Hypothalamus (tissue), 51 donors: ENCODE data around the gene HSPA4L.

Experiments used
- DNase-seq, 51 donors: peaks; one replicate each; lab custom pipeline; 2025; lab: John Stamatoyannopoulos, UW

The HSPA4L gene

DNA sequence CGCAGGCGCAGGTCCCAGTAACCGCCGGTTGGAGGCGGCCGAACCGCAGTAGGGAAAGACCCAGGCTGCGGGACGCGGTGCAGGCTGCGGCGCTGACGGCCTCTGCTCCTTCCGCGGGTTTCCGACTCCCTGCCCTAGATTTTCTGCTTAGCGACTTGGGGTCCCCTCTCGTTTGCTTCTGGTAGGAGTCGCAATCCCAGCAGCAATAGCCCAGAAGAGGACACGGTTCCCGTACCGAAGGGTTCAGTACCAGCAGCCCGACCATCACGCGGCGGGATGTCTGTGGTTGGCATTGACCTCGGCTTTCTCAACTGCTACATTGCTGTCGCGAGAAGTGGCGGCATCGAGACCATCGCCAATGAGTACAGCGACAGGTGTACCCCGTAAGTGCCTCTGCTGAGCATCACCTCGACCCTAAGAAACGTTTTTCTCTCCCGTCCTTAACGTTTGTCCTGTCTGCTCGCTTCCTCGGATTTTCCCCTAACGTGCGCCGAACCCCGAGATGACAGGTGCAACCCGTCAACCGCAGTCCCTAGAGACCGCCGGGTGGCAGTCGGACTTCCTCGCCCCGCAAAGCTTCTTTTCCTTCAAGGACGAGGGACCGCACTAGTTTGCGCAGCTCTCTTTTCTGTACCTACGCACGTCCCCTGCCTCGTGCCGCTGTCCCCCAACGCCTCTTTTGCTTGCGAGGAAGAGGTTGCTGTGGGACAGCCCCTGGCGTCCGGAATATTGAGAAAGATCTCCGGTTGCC lies at the start of gene HSPA4L:
HSPA4L (plus strand) TSS at position 48 of the 751 bp plus-strand sequence; CDS start at position 277, 229 bp downstream.
- DNase-seq = peak in 42 of 51 donors; percentile 23 to 89 (median 62)

DNA sequence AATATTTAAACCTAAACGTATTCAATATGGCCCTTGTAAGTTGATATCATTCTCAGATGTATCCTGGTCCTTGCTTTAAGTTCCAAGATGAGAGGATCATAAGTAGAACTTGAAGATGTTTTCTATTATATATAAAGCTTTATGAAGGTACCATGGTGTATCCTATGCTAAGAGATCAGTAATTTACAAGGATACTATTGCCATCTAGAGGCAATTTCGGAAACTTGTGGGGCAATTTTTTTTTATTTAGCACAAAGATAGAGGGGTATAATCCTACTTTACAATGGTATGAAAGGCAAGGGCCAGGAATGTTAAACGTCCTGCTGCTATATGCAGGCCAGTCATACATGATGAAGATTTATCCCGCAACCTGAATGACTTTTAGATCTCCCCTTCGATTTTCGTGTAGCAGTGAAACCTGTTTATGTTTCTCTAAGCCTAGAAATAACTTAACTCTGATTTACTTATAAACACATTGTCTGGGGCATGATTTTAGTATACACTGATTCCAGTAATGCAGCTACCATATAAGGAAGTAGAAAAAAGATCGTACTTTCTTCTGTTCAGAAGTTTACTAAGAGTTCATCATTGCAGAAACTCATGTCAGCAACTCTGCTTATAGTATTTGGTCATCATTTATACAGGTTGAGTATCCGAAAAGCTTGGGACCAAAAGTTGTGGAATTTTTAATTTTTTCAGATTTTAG lies 49.3 kb upstream of the HSPA4L start:
- DNase-seq = peak in 2 of 51 donors; percentile 9 to 38

DNA sequence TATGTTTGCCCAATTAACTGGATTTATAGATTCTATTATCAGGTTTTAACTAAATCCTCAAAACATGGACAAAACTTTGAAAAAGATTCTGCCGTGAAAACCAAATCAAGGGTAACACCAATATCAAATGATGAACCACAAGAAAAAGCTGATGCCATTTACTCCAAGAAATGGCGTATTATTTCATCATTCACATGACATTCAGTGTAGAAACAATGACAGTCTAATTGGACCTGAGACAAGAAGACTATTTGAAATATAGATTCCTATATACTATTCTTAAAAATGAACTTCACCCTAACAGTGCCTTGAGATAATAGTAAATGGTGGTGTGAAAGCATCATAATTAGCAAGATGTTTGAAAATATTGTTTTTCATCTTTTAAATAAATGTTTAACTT lies 47.1 kb upstream of the HSPA4L start:
- DNase-seq = no peak

DNA sequence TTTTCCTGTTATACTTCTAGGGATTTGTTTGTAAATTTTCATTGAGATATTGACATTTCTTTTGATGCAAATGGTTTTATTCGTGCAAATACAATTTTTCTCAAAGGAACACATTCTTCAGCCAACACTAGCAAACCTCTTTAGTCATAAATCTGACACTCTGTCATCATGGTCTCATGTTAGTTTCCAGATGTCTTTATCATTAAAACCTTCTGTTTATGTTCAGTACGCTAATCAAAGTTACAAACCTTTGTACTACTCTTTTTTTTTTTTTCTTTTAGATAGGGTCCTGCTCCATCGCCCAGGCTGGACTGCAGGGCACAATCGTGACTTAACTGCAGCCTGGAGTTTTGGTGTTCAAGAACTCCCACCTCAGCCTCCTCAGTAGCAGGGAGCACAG lies 44.8 kb upstream of the HSPA4L start:
- DNase-seq = no peak

DNA sequence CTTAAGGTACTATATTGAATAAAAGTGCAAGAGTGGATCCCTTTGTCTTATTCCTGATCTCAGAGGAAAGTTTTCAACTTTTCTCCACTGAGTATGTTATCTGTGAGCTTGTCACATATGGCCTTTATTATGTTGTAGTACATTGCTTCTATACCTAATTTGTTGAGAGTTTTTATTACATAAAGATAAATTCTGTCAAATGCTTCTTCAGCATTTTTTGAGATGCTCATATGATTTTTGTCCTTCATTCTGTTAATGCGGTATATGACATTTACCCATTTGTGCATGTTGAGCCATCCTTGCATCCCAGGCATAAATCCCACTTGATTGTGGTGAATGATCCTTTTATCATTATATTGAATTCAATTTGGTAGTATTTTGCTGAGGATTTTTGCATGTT lies 40.9 kb upstream of the HSPA4L start:
- DNase-seq = no peak

DNA sequence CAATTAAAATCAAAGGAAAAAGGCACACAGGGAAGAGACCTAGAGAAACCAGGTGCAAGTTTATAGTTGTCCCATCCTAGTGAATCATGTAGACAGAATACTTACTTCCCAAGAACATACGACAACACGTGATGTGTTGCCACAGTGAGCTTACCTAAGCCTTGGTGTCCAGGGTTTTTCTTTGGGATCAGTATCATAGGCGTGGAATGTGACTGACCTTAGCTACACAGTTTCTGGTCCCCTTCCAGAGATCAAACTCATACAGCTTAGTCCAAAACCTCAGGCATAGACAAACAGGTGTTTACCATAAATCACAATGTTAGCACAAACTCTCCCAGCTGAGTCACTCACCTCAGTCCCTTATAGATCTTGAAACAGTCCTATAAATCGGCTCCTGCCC lies 34.2 kb upstream of the HSPA4L start:
- DNase-seq = no peak

DNA sequence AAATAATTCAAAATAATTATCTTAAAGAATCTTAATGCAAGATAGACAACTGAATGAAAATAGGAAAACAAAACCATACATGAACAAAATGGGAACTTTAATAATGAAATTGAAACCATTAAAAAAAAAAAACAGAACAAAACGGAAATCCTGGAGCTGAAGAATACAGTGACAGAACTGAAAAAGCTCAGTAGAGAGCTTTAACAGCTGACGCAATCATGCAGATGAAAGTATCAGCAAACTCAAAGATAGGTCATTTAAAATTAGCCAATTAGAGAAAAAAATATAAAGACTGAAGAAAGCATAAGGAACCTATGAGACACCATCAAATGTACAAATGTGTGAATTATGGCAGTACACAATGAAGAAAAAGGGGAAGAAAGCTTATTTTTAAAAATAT lies 33.2 kb upstream of the HSPA4L start:
- DNase-seq = no peak

DNA sequence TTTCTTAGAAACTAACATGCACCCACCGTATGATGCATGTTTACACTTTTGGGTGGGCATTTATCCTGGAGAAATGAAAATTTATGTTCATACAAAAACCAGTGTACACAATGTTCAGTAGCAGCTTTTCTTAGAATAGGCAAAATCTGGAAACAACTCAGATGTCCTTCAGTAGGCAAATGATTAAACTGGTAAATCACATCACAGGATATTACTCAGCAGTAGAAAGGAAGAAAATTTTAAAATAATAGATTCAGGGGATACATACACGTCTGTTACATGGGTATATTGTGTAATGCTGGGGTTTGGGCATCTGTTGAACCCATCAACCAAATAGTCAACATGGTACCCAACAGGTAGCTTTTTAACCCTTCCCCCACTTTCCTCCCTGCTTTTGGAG lies 25.2 kb upstream of the HSPA4L start:
- DNase-seq = no peak

DNA sequence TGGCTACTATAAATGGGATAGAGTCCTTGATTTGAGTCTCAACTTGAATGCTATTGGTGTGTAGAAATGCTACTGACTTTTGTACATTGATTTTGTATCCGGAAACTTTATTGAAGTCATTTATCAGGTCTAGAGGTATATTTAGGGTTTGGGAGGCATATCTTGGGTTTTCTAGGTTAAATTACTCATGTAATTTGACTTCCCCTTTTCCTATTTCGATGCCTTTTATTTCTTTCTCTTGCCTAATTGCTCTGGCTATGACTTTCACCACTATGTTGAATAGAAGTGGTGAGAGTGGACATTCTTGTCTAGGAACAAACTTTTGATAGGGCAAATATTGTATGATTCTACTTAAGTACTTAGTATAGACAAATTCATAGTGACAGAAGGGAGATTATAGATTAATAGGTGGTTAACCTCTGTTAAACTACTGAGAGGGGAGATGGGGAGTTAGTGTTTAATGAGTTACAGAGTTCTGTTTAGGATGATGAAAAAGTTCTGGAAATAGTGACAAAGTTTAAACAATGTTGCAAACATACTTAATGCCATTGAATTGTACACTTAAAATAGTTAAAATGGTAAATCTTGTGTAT lies 22.8 kb upstream of the HSPA4L start:
- no peak for DNase-seq

DNA sequence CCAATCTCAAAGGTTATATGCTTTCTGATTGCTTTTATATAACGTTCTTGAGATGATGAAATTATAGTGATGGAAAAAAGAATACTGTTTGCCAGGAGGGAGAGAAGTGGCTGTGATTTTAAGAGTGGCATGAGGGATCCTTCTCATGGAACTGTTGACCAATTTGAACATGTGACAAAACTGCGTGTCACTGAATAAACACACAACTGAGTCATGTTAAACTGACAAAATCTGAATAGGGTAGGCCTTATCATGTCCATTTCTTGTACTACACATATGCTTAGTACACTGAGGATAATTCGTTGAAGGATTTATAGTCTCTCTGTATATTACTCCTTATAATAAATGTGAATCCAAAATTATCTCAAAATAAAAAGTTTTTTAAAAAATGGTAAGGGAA lies 22.2 kb upstream of the HSPA4L start:
- no peak for DNase-seq

DNA sequence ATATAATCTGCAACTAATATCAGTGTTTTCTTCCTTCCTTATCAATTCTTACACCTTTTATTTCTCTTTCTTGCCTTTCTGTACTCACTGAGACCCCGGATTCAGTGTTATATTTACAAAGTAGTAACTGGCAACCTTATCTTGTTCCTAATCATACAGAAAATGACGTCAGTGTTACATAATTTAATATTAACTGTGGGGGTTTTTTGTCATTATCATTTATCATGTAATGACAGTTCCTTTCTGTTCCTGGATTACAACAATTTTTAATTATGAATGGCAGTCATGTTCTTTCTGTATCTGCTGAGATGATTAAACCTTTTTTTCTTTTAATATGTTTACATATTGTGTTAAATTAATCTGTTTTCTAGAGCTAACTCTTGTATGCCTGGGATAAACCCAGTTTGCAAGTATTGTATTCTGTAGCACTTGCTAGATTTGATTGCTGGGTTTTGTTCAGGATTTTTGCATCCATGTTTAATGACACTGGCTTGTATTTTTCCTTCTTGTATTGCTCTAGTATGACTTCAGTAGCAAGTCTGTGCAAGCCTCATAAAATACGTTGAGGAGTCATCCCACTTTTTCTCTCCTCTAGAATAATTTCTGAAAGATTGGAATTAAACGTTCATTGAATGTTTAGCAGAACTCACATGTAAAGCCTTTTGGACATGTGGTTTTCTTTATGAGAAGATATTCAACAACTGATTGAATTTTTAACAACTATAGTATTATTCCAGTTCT lies 10.4 kb upstream of the HSPA4L start:
- DNase-seq = no peak

DNA sequence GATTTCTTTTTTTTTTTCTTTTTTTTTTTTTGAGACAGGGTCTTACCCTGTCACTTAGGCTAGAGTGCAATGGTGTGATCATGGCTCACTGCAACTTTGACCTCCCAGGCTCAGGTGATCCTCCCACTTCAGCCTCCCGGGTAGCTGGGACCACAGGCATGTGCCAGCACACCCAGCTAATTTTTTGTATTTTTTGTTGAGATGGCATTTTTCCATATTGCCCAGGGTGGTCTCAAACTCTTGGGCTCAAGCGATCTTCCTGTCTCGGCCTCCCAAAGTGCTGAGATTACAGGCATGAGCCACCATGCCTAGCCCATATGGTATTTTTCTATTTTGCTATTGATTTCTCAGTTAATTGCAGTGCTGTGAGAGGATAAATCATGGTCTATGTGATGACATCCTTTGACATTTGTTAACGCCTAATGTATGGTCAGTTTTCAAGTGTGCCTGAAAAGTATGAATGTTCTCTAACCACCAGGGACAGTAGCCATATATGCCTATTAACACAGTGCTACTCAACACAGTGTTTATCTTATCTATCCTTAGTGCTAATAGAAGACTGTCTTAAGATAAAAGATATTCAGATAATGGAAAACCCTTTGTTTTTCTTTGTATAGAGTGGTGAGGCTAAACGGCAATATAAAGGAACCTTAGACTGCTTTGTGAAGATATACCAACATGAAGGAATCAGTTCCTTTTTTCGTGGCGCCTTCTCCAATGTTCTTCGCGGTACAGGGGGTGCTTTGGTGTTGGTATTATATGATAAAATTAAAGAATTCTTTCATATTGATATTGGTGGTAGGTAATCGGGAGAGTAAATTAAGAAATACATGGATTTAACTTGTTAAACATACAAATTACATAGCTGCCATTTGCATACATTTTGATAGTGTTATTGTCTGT lies 9.1 kb upstream of the HSPA4L start:
- no peak for DNase-seq

DNA sequence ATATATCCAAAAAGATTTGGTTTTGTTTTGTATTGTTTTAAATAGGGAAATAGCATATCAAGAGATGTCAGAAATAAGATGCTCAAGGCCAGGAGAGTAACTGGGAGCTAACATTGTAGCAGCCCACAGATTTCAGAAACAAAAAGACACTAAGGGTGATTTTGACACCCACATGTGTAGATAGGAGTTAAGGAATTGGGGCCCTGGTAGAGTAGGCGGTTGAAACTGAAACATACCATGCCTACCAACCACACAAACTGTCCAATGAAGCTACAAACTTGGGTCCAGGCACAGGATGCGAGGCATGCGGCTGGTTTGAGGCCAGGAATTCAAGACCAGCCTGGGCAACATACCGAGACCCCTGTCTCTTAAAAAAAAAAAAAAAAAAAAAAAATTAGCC lies 6.3 kb upstream of the HSPA4L start:
- no peak for DNase-seq

DNA sequence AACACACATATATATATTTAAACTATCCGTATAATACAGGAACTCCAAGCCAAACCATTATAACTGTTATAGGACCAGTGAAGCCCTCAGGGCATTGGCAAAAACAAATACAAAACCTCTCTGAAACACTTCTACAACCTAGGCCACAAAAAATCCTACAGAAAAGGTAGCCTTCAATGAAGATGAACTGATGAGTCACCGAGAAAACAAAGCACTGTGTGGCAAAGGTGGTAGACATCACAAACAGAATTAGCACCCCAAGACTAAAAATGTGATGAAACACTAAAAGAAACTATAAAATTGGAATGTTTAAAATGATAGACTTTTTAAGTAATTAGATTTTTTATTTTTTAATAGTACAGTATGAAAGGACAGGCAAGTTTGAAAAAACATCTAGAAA lies 5.5 kb upstream of the HSPA4L start:
- no peak for DNase-seq

DNA sequence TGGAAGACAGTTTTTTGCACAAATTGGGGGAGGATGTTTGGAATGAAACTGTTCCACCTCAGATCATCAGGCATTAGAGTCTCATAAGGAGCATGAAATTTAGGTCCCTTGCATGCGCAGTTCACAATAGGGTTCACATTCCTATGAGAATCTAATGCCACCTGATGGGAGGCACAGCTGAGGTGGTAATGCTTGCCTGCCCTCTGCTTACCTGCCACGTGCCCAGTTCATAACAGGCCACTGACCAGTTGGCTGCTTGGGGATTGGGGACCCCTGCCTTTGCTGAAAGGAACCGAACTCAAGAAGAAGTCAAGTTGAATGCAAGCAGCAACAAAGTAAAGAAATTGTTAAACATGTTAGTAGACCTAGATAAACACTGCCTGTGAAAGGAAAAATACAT lies 4.6 kb upstream of the HSPA4L start:
- DNase-seq = no peak

DNA sequence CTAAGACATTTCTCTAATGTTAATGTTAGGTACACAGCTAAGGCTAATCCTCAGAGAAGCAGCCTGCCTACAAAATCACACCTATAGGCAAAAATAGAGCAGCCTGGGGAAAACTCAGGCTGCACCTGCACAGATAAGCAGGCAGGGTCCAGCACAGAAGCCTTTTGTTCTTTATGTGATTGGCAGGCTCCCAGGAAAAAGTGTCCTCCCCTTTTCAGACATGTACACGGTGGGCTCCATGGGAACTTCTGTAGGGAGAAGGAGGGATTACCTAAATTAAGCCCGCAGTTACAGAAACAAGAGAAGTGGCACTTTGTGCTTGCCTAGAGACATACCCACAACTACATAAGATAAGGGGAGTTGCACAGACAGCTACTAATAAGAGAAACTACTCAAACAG lies 4.0 kb upstream of the HSPA4L start:
- no peak for DNase-seq

DNA sequence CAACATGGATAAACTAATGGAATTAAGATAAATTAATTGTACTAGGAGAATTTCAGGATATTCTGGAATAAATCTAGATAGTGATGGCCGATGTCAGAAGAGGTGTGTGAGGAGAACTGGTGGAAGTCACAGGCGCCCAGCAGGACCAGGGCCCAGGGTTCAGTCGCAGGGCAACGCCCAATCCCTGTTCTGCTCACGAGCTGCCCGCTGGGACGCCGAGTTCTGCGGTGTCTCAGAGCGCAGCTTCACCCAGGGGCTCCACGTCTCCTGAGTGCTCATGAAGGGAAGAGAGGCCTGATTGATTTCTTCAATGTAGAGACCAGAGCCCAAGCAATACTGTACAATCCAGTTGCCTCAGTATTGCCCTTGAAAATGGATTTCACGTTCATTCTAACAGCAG lies 1.5 kb upstream of the HSPA4L start:
- DNase-seq = no peak

DNA sequence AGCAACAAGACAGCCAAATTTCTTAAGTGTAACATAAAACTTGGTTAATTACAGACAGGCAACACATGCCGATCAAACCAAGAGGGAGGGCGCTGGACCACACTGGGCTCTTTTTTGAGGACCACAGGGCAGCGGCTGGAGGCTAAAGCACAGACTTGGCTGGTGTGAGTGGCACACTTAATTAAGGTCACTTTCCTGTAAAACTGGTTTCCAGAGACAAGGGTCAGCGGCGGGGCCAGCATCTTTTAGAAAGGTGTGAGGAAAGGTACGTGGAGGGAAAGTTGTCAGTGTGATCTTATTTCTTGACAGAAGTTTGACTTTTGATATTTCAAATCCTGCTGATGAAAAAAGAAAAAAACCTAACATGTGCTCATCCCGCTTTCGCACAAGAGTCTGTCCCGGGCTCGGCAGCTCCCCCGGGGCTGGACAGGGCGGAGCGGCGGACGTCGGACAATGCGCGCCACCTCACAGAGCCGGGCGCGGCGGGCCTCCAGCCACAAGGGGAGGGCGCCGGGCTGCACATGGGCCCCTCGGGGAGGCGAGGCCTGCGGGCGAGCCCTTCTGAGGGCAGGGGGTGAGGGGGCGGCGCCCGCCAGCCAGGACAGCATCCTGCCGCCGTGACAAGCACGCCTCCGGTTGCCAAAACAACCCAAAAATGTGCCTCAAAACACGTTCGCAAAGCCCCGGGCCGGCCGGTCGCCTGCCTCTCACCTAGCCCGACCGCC lies 660 bp upstream of the HSPA4L start:
- DNase-seq = peak in 28 of 51 donors; percentile 10 to 82 (median 51)

DNA sequence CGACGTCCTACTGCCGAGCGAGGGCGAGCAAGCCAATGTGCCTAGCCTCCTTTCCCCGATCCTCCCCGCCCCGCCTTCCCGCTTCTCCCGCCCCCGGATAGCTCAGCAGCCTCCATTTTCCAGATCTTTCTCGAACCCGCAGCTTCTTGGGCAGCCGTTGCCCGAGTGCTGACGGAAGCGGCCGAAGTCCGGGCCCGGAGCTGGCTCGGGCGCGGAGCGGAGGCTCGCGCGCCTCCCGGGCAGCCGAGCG lies 172 bp upstream of the HSPA4L start:
- peak in 38 of 51 donors; percentile 63 to 94 (median 83) for DNase-seq
